TTC549 (cell line): ENCODE measurements around the gene AKAP13.
"Not testable (repeated sequence)": the region's sequence is repeated elsewhere in the genome, so short reads cannot be mapped to it uniquely, and the experiment has no call there.

Experiments
- FAIRE-seq: peaks from 2 replicates; lab custom pipeline; 2012; peaks lifted over from hg19 to GRCh38; lab: Jason Lieb, UNC

AKAP13 gene

GRCh38 chr15:85348048-85348766 lies 32.2 kb upstream of the AKAP13 start:
- FAIRE-seq = not testable (repeated sequence)

GRCh38 chr15:85349062-85349461 lies 31.3 kb upstream of the AKAP13 start:
- FAIRE-seq = not testable (repeated sequence)

- no peak for FAIRE-seq
Measured at GRCh38 chr15:85350395-85350794, 30.0 kb upstream of the AKAP13 start.

GRCh38 chr15:85351501-85351900 lies 28.9 kb upstream of the AKAP13 start:
- not testable (repeated sequence) for FAIRE-seq

GRCh38 chr15:85351965-85352364 lies 28.4 kb upstream of the AKAP13 start:
- FAIRE-seq = no peak

- no peak for FAIRE-seq
Measured at GRCh38 chr15:85353516-85353915, 26.9 kb upstream of the AKAP13 start.

- FAIRE-seq = no peak
Measured at GRCh38 chr15:85354461-85354860, 25.9 kb upstream of the AKAP13 start.

GRCh38 chr15:85354948-85355347 lies 25.5 kb upstream of the AKAP13 start:
- no peak for FAIRE-seq

GRCh38 chr15:85356276-85356675 lies 24.1 kb upstream of the AKAP13 start:
- FAIRE-seq = no peak

- no peak for FAIRE-seq
Measured at GRCh38 chr15:85361323-85361722, 19.1 kb upstream of the AKAP13 start.

GRCh38 chr15:85362436-85363081 lies 17.8 kb upstream of the AKAP13 start:
- FAIRE-seq = no peak

- FAIRE-seq = no peak
Measured at GRCh38 chr15:85365980-85366379, 14.4 kb upstream of the AKAP13 start.

GRCh38 chr15:85367741-85368140 lies 12.7 kb upstream of the AKAP13 start:
- FAIRE-seq = no peak

GRCh38 chr15:85374831-85375230 lies 5.6 kb upstream of the AKAP13 start:
- no peak for FAIRE-seq

GRCh38 chr15:85377269-85377668 lies 3.1 kb upstream of the AKAP13 start:
- FAIRE-seq = no peak

GRCh38 chr15:85377986-85378385 lies 2.4 kb upstream of the AKAP13 start:
- no peak for FAIRE-seq

GRCh38 chr15:85379403-85380131 lies 836 bp upstream of the AKAP13 start:
- FAIRE-seq = no peak

- no peak for FAIRE-seq
Measured at GRCh38 chr15:85380812-85381642, 624 bp downstream of the AKAP13 start.

GRCh38 chr15:85381850-85382751 lies 1.7 kb downstream of the AKAP13 start:
- FAIRE-seq = no peak

GRCh38 chr15:85382942-85383341 lies 2.5 kb downstream of the AKAP13 start:
- FAIRE-seq = no peak

GRCh38 chr15:85383470-85384148 lies 3.2 kb downstream of the AKAP13 start:
- FAIRE-seq = no peak
